COLO668 (cell line): ENCODE results near the gene CDKL5.

Experiments
- DNase-seq: peaks from one replicate; lab custom pipeline; 2025; ENCODE audit not compliant: unreplicated experiment; lab: John Stamatoyannopoulos, UW

Gene CDKL5

GRCh38 chrX:18640686-18641085 is 215.3 kb downstream of the CDKL5 start:
- no peak for DNase-seq

GRCh38 chrX:18643243-18643642 is 217.8 kb downstream of the CDKL5 start:
- no peak for DNase-seq

GRCh38 chrX:18643853-18644252 is 218.4 kb downstream of the CDKL5 start:
- no peak for DNase-seq

GRCh38 chrX:18647621-18648020 is 222.2 kb downstream of the CDKL5 start:
- DNase-seq, result no peak

GRCh38 chrX:18649498-18649951 is 224.1 kb downstream of the CDKL5 start:
- no peak for DNase-seq

GRCh38 chrX:18650662-18651061 is 225.3 kb downstream of the CDKL5 start:
- DNase-seq, result no peak

- DNase-seq, result no peak
Observed at GRCh38 chrX:18652636-18653035, 227.2 kb downstream of the CDKL5 start.

- DNase-seq, result no peak
Observed at GRCh38 chrX:18654875-18655836, 229.7 kb downstream of the CDKL5 start.

GRCh38 chrX:18661273-18661672 is 235.9 kb downstream of the CDKL5 start:
- DNase-seq, result no peak

- DNase-seq, result no peak
Observed at GRCh38 chrX:18664947-18665346, 239.5 kb downstream of the CDKL5 start.

- no peak for DNase-seq
Observed at GRCh38 chrX:18666614-18667013, 241.2 kb downstream of the CDKL5 start.

- no peak for DNase-seq
Observed at GRCh38 chrX:18668071-18668835, 242.8 kb downstream of the CDKL5 start.

- DNase-seq, result no peak
Observed at GRCh38 chrX:18672008-18672407, 246.6 kb downstream of the CDKL5 start, which contains the start of gene RS1. Gene RS1, minus strand, starts transcription at chrX:18672108. Its CDS starts 40 bp downstream, at chrX:18672068.

GRCh38 chrX:18674417-18674787 is 249.0 kb downstream of the CDKL5 start:
- DNase-seq, result peak; percentile 17

- DNase-seq, result peak; percentile 72
Observed at GRCh38 chrX:18674788-18675735, 249.7 kb downstream of the CDKL5 start.

GRCh38 chrX:18676050-18676449 is 250.6 kb downstream of the CDKL5 start:
- DNase-seq, result no peak

- peak; percentile 25 for DNase-seq
Observed at GRCh38 chrX:18676470-18676869, 251.1 kb downstream of the CDKL5 start.

GRCh38 chrX:18677161-18677869 is 251.9 kb downstream of the CDKL5 start:
- DNase-seq, result no peak

- DNase-seq, result no peak
Observed at GRCh38 chrX:18681996-18682395, 256.6 kb downstream of the CDKL5 start.

- no peak for DNase-seq
Observed at GRCh38 chrX:18682979-18683387, 257.6 kb downstream of the CDKL5 start.
